Astrocyte (in vitro differentiated cells and primary cell): Measurements from ENCODE around the gene SH2D6.

Source experiments
- EZH2 ChIP-seq: IDR thresholded peaks from 2 replicates; pipeline ENCODE4 v1.6.1; 2012; ENCODE audit warnings: mild to moderate bottlenecking, low read length, inconsistent platforms; ENCODE audit not compliant: insufficient read depth
- TF ChIP-seq, protein P1 (sequence below): IDR thresholded peaks from 2 replicates; pipeline ENCODE4 v1.5.1; 2011; ENCODE audit warnings: low read depth, mild to moderate bottlenecking, inconsistent platforms, low read length, moderate library complexity; ENCODE audit not compliant: insufficient read depth

- TF ChIP-seq, protein P1, sequence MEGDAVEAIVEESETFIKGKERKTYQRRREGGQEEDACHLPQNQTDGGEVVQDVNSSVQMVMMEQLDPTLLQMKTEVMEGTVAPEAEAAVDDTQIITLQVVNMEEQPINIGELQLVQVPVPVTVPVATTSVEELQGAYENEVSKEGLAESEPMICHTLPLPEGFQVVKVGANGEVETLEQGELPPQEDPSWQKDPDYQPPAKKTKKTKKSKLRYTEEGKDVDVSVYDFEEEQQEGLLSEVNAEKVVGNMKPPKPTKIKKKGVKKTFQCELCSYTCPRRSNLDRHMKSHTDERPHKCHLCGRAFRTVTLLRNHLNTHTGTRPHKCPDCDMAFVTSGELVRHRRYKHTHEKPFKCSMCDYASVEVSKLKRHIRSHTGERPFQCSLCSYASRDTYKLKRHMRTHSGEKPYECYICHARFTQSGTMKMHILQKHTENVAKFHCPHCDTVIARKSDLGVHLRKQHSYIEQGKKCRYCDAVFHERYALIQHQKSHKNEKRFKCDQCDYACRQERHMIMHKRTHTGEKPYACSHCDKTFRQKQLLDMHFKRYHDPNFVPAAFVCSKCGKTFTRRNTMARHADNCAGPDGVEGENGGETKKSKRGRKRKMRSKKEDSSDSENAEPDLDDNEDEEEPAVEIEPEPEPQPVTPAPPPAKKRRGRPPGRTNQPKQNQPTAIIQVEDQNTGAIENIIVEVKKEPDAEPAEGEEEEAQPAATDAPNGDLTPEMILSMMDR, result no peak
- TF ChIP-seq EZH2, result no peak
Measured at GRCh38 chr2:85405201-85406059, 13.1 kb upstream of the SH2D6 start.
